ENCODE measurements around the gene TCERG1.

DNA sequence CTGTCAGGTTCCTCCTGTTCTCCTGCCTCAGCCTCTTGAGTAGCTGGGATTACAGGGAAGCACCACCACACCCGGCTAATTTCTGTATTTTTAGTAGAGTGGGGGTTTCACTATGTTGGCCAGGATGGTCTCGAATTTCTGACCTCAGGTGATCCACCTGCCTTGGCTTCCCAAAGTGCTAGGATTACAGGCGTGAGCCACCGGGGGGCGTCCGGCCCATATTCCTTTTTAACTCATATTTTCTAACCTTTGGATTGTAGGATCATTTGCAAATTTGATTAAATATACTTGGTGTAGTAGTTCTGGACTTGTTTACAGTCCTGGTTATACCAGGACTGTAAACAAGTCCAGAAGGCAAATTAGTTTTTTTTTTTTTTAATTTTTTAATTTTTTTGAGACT, 4.3 kb downstream of the TCERG1 start:
- TF ChIP-seq, protein P1, sequence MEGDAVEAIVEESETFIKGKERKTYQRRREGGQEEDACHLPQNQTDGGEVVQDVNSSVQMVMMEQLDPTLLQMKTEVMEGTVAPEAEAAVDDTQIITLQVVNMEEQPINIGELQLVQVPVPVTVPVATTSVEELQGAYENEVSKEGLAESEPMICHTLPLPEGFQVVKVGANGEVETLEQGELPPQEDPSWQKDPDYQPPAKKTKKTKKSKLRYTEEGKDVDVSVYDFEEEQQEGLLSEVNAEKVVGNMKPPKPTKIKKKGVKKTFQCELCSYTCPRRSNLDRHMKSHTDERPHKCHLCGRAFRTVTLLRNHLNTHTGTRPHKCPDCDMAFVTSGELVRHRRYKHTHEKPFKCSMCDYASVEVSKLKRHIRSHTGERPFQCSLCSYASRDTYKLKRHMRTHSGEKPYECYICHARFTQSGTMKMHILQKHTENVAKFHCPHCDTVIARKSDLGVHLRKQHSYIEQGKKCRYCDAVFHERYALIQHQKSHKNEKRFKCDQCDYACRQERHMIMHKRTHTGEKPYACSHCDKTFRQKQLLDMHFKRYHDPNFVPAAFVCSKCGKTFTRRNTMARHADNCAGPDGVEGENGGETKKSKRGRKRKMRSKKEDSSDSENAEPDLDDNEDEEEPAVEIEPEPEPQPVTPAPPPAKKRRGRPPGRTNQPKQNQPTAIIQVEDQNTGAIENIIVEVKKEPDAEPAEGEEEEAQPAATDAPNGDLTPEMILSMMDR (IDR thresholded peaks at IDR 0.05): no peak
- TF ChIP-seq POLR2AphosphoS5 (IDR thresholded peaks at IDR 0.05): no peak
